IMR-90 (cell line): ENCODE measurements around the gene SBF2. TPM values are rescaled to one million over a fixed set of nuclear protein-coding genes. Genes with fewer than 3 reads are reported as not detected.

Source experiments
- ATAC-seq: fragments of 200-7000 bp; cut with Tn5 transposase; 2 replicates; pipeline ENCODE4 v1.9.1; 2020; ENCODE audit warnings: low read depth, mild to moderate bottlenecking, moderate library complexity
- BruUV-seq: library from RNA; stranded (reverse); fragments of 400-500 nt; replicated peaks from 2 replicates; lab custom pipeline; 2021; lab: Mats Ljungman, UMichigan
- CTCF ChIA-PET: fragments of 300-600 bp; formaldehyde crosslinking; extraction: SDS; loops from one replicate; lab custom pipeline; 2021; ENCODE audit warnings: antibody characterized with exemption; lab: Yijun Ruan, JAX
- POLR2A ChIA-PET: fragments of 300-600 bp; sonication (Branson Sonifier 250); formaldehyde crosslinking; loops from one replicate; lab custom pipeline; 2022; ENCODE audit warnings: antibody characterized with exemption; ENCODE audit not compliant: unreplicated experiment; lab: Charles Lee
- DNase-seq: peaks from one replicate; pipeline ENCODE4 v3.0.0; 2013
- H2AFZ ChIP-seq: replicated peaks from 2 replicates; pipeline ENCODE3; 2013; ENCODE audit warnings: low read length, mild to moderate bottlenecking; ENCODE audit not compliant: poor library complexity
- H2AK5ac ChIP-seq: 2 replicates; pipeline ENCODE4 v1.6.1; 2013; ENCODE audit warnings: low read depth, low read length, inconsistent platforms
- H2AK9ac ChIP-seq: replicated peaks from 2 replicates; pipeline ENCODE3; 2013; ENCODE audit warnings: mild to moderate bottlenecking, low read depth, low read length, moderate library complexity; ENCODE audit not compliant: poor library complexity
- H2BK120ac ChIP-seq: 2 replicates; pipeline ENCODE4 v1.6.1; 2013; ENCODE audit warnings: low read depth, low read length, inconsistent platforms
- H2BK15ac ChIP-seq: 3 replicates; pipeline ENCODE4 v1.6.1; 2013; ENCODE audit warnings: low read depth, low read length, inconsistent platforms
- H2BK20ac ChIP-seq: 2 replicates; pipeline ENCODE4 v1.6.1; 2013; ENCODE audit warnings: low read depth, mild to moderate bottlenecking, inconsistent platforms, low read length, moderate library complexity
- H2BK5ac ChIP-seq: 2 replicates; pipeline ENCODE4 v1.6.1; 2013; ENCODE audit warnings: mild to moderate bottlenecking, low read depth, low read length, inconsistent platforms; ENCODE audit not compliant: poor library complexity, severe bottlenecking
- H3K14ac ChIP-seq: replicated peaks from 2 replicates; pipeline ENCODE4 v1.6.1; 2013; ENCODE audit warnings: low read depth, low read length, inconsistent platforms
- H3K18ac ChIP-seq: 2 replicates; pipeline ENCODE4 v1.6.1; 2013; ENCODE audit warnings: low read depth, low read length, control low read depth
- H3K23ac ChIP-seq: 2 replicates; pipeline ENCODE4 v1.6.1; 2013; ENCODE audit warnings: low read depth, low read length, inconsistent platforms
- H3K27ac ChIP-seq: 2 replicates; pipeline ENCODE4 v1.5.1; 2013; ENCODE audit warnings: mild to moderate bottlenecking, control low read depth, low read length; ENCODE audit not compliant: insufficient read depth
- H3K27me3 ChIP-seq: 2 replicates; pipeline ENCODE4 v1.6.1; 2013; ENCODE audit warnings: low read length; ENCODE audit not compliant: control insufficient read depth, insufficient read depth
- H3K36me3 ChIP-seq: 2 replicates; pipeline ENCODE4 v1.6.1; 2013; ENCODE audit warnings: low read length, mixed read lengths; ENCODE audit not compliant: control insufficient read depth, insufficient read depth
- H3K4ac ChIP-seq: 2 replicates; pipeline ENCODE4 v1.6.1; 2013; ENCODE audit warnings: low read depth, low read length, inconsistent platforms
- H3K4me1 ChIP-seq: 2 replicates; pipeline ENCODE4 v1.6.1; 2013; ENCODE audit warnings: low read length, mixed read lengths; ENCODE audit not compliant: control insufficient read depth, insufficient read depth
- H3K4me2 ChIP-seq: 2 replicates; pipeline ENCODE4 v1.6.1; 2013; ENCODE audit warnings: low read depth, mild to moderate bottlenecking, control low read depth, low read length, moderate library complexity
- H3K4me3 ChIP-seq: 2 replicates; pipeline ENCODE4 v1.5.1; 2013; ENCODE audit warnings: low read depth, mild to moderate bottlenecking, control low read depth, low read length, moderate library complexity; ENCODE audit not compliant: insufficient read depth
- H3K56ac ChIP-seq: 2 replicates; pipeline ENCODE4 v1.6.1; 2013; ENCODE audit warnings: low read length, inconsistent platforms; ENCODE audit not compliant: insufficient read depth; ENCODE audit errors: extremely low read depth
- H3K79me1 ChIP-seq, 2 experiments: 2 replicates each; pipeline ENCODE4 v1.6.1; 2013; ENCODE audit warnings: low read length in 2 of 2, inconsistent platforms in 1 of 2, low read depth in 1 of 2
- H3K9ac ChIP-seq: 2 replicates; pipeline ENCODE4 v1.6.1; 2013; ENCODE audit warnings: low read depth, low read length, control low read depth
- H3K9me1 ChIP-seq: 2 replicates; pipeline ENCODE4 v1.6.1; 2013; ENCODE audit warnings: low read length, inconsistent platforms; ENCODE audit not compliant: insufficient read depth
- H3K9me3 ChIP-seq: 2 replicates; pipeline ENCODE4 v1.6.1; 2013; ENCODE audit warnings: low read length; ENCODE audit not compliant: control insufficient read depth, insufficient read depth
- H4K20me1 ChIP-seq: 2 replicates; pipeline ENCODE4 v1.6.1; 2013; ENCODE audit warnings: low read length, inconsistent platforms; ENCODE audit not compliant: insufficient read depth
- H4K5ac ChIP-seq: 2 replicates; pipeline ENCODE4 v1.6.1; 2013; ENCODE audit warnings: mild to moderate bottlenecking, low read depth, low read length, control low read depth
- H4K8ac ChIP-seq, 2 experiments: 2 replicates each; pipeline ENCODE4 v1.6.1; 2013; ENCODE audit warnings: low read depth in 2 of 2, low read length in 2 of 2, control low read depth in 1 of 2, inconsistent platforms in 1 of 2
- H4K91ac ChIP-seq: 2 replicates; pipeline ENCODE4 v1.6.1; 2013; ENCODE audit warnings: low read depth, low read length, inconsistent platforms; ENCODE audit not compliant: insufficient read depth
- CEBPB ChIP-seq: IDR thresholded peaks from 2 replicates; pipeline ENCODE4 v1.6.1; 2012; ENCODE audit warnings: low read depth, low read length, improper control_type of control experiment
- CHD1 ChIP-seq: IDR thresholded peaks from 2 replicates; pipeline ENCODE4 v1.6.1; 2012; ENCODE audit warnings: low read depth, low read length, improper control_type of control experiment
- FOS ChIP-seq: fragments of 150-350 bp; IDR thresholded peaks from 2 replicates; pipeline ENCODE4 v1.6.1; 2016; ENCODE audit warnings: low read depth, low read length
- NFE2L2 ChIP-seq: fragments of 150-350 bp; IDR thresholded peaks from 2 replicates; pipeline ENCODE4 v1.6.1; 2016; ENCODE audit warnings: low read depth, mild to moderate bottlenecking, low read length
- USF2 ChIP-seq: fragments of 150-350 bp; IDR thresholded peaks from 2 replicates; pipeline ENCODE4 v1.6.1; 2017; ENCODE audit warnings: mild to moderate bottlenecking, antibody characterized with exemption, low read length, low read depth
- WGBS, 2 experiments: methylation state at CpG; one replicate each; pipeline versions ENCODE4 v1.1.5 to v1.1.7; 2013; ENCODE audit warnings: missing lambda C conversion rate in 2 of 2; ENCODE audit not compliant: insufficient read length in 1 of 2; ENCODE audit errors: extremely low coverage in 2 of 2; 5-methylcytosine and 5-hydroxymethylcytosine counted together
- dilution Hi-C: fragments of 300-500 bp; cut with HindIII; formaldehyde crosslinking; loops from one replicate; pipeline ENCODE4 v1.14.3; 2018; ENCODE audit warnings: low sequenced_read_pairs; ENCODE audit not compliant: unreplicated experiment
- in situ Hi-C: fragments of 300-500 bp; cut with MboI; formaldehyde crosslinking; loops from 3 replicates; pipeline ENCODE4 v1.14.3; 2019; ENCODE audit warnings: low sequenced_read_pairs, inconsistent platforms, mixed read lengths
- intact Hi-C: fragments of 100-400 bp; cut with micrococcal nuclease; formaldehyde crosslinking; loops from 2 replicates; pipeline ENCODE4 v1.10.0; 2022
- polyA plus RNA-seq, 3 experiments: library from polyadenylated mRNA; depleted of rRNA; stranded (reverse); fragments of >200 nt; gene quantifications; 2 replicates each; pipeline ENCODE4 v1.2.3, GENCODE V29; 2012; ENCODE audit warnings: low replicate concordance in 1 of 3
- total RNA-seq: library from RNA; depleted of rRNA; stranded (reverse); fragments of >200 nt; gene quantifications from 2 replicates; pipeline ENCODE4 v1.2.3, GENCODE V29; 2012

Gene SBF2
- total and polyA plus RNA-seq, 2 of the 4 experiments (the other 2 are of a cell fraction): 23.8 to 51.8 TPM

- Histone ChIP-seq H3K4me2 (no peak overlapping the region), H3K27me3 (no peaks in the 10 kb centered on the region), H2AFZ (no peak overlapping the region), H2BK120ac (peak overlapping the region; percentile 85), H3K9ac (no peak overlapping the region; the same call in 1 of the 2 replicates), H3K4me1 (peaks cover 5% of the 10 kb centered on the region; the same call in 1 of the 2 replicates), H3K56ac (no peak overlapping the region), H3K4me3 (no peak overlapping the region), H2BK20ac (peak overlapping the region; percentile 77), H3K18ac (peak overlapping the region; percentile 37; the same call in 1 of the 2 replicates), H3K23ac (no peak overlapping the region), H3K14ac (peak overlapping the region; percentile 63; the same call in 1 of the 2 replicates), H3K27ac (peak overlapping the region; percentile 63; the same call in 1 of the 2 replicates), H2BK15ac (peak overlapping the region; percentile 3; the same call in 1 of the 3 replicates), H2BK5ac (peak overlapping the region; percentile 62), H3K36me3 (peaks cover 12% of the 10 kb centered on the region), H2AK9ac (no peak overlapping the region), H2AK5ac (peak overlapping the region; percentile 57), H3K79me1 (peaks cover 0 to 6% of the 10 kb centered on the region in 2 experiments; a peak in 2 of 4 replicates), H4K5ac (peak overlapping the region; percentile 53; the same call in 1 of the 2 replicates), H4K20me1 (no peaks in the 10 kb centered on the region), H4K91ac (peak overlapping the region; percentile 19; the same call in 1 of the 2 replicates), H4K8ac (peak overlapping the region in 1 of 2 experiments; percentile 72; a peak in 3 of 4 replicates), H3K9me3 (no peaks in the 10 kb centered on the region), H3K9me1 (peaks cover 7% of the 10 kb centered on the region; the same call in 1 of the 2 replicates), H3K4ac (peak overlapping the region; percentile 64; the same call in 1 of the 2 replicates)
- intact Hi-C loops: no loop called here
- DNase-seq (peak; percentile 87), ATAC-seq (peak; percentile 93)
- no CpG with 5 or more reads among the region's 6 CpGs for WGBS, 2 experiments
- dilution Hi-C loops: no loop called here
- ChIA-PET CTCF (interaction anchor here (1.1 kb wide), 1 partner anchor 56 kb away, joined by 4 read pairs; no protein-coding TSS in a partner anchor), POLR2A (no interaction called here)
- in situ Hi-C loops: no loop called here
- no TSS peak for BruUV-seq
- TF ChIP-seq CHD1 (no peak), NFE2L2 (peak; percentile 36; the same call in 1 of the 2 replicates), FOS (peak; percentile 47; the same call in 1 of the 2 replicates), USF2 (no peak), CEBPB (peak; percentile 41)
These were observed 478.4 kb downstream of the SBF2 start for GRCh38 chr11:9815486-9816136.
